Measurements from ENCODE around the gene POMZP3.
"Not testable (repeated sequence)": the region's sequence is repeated elsewhere in the genome, so short reads cannot be mapped to it uniquely, and the experiment has no call there.

DNA sequence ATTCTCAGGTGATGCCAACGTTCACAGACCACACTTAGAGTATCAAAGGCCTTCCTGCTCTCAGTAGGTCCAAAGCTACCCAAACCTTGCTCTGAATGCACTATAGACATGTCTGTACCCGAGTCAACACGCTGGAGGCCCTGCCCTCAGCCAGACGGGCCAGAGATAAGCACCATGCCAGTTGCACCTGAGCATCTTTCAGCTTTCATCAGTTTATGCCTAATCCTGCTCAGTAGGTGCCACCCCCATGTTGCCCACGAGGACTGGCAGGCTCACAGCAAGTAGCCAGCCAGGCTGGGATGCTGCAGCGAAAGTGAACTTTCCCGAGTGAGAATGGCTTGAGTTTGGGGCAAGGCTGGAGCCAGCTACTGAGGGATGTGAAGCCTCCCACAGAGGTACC, 18.6 kb downstream of the POMZP3 start:
- TF ChIP-seq, protein P1, sequence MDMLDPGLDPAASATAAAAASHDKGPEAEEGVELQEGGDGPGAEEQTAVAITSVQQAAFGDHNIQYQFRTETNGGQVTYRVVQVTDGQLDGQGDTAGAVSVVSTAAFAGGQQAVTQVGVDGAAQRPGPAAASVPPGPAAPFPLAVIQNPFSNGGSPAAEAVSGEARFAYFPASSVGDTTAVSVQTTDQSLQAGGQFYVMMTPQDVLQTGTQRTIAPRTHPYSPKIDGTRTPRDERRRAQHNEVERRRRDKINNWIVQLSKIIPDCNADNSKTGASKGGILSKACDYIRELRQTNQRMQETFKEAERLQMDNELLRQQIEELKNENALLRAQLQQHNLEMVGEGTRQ (IDR thresholded peaks at IDR 0.05) = not testable (repeated sequence)
- not testable (repeated sequence) for TF ChIP-seq MYC (IDR thresholded peaks at IDR 0.05; ENCODE audit: borderline replicate concordance, low read length); NR3C1 (IDR thresholded peaks at IDR 0.05); POLR2A (IDR thresholded peaks at IDR 0.05; ENCODE audit: low read length); MAZ (IDR thresholded peaks at IDR 0.05; ENCODE audit: borderline replicate concordance, low read depth, low read length); MAFK (IDR thresholded peaks at IDR 0.05; ENCODE audit: partially characterized antibody); JUNB (IDR thresholded peaks at IDR 0.05); CHD2 (IDR thresholded peaks at IDR 0.05; ENCODE audit: low read length, partially characterized antibody); RAD21 (conservative IDR thresholded peaks at IDR 0.05 in 1 of 2, IDR thresholded peaks at IDR 0.05 in 1 of 2); BHLHE40 (IDR thresholded peaks at IDR 0.05; ENCODE audit: low read depth, low read length)
- TF ChIP-seq, protein P2, sequence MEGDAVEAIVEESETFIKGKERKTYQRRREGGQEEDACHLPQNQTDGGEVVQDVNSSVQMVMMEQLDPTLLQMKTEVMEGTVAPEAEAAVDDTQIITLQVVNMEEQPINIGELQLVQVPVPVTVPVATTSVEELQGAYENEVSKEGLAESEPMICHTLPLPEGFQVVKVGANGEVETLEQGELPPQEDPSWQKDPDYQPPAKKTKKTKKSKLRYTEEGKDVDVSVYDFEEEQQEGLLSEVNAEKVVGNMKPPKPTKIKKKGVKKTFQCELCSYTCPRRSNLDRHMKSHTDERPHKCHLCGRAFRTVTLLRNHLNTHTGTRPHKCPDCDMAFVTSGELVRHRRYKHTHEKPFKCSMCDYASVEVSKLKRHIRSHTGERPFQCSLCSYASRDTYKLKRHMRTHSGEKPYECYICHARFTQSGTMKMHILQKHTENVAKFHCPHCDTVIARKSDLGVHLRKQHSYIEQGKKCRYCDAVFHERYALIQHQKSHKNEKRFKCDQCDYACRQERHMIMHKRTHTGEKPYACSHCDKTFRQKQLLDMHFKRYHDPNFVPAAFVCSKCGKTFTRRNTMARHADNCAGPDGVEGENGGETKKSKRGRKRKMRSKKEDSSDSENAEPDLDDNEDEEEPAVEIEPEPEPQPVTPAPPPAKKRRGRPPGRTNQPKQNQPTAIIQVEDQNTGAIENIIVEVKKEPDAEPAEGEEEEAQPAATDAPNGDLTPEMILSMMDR (IDR thresholded peaks at IDR 0.05) = not testable (repeated sequence)
- TF ChIP-seq, protein P3, sequence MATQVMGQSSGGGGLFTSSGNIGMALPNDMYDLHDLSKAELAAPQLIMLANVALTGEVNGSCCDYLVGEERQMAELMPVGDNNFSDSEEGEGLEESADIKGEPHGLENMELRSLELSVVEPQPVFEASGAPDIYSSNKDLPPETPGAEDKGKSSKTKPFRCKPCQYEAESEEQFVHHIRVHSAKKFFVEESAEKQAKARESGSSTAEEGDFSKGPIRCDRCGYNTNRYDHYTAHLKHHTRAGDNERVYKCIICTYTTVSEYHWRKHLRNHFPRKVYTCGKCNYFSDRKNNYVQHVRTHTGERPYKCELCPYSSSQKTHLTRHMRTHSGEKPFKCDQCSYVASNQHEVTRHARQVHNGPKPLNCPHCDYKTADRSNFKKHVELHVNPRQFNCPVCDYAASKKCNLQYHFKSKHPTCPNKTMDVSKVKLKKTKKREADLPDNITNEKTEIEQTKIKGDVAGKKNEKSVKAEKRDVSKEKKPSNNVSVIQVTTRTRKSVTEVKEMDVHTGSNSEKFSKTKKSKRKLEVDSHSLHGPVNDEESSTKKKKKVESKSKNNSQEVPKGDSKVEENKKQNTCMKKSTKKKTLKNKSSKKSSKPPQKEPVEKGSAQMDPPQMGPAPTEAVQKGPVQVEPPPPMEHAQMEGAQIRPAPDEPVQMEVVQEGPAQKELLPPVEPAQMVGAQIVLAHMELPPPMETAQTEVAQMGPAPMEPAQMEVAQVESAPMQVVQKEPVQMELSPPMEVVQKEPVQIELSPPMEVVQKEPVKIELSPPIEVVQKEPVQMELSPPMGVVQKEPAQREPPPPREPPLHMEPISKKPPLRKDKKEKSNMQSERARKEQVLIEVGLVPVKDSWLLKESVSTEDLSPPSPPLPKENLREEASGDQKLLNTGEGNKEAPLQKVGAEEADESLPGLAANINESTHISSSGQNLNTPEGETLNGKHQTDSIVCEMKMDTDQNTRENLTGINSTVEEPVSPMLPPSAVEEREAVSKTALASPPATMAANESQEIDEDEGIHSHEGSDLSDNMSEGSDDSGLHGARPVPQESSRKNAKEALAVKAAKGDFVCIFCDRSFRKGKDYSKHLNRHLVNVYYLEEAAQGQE (IDR thresholded peaks at IDR 0.05) = not testable (repeated sequence)
- TF ChIP-seq, protein P4, sequence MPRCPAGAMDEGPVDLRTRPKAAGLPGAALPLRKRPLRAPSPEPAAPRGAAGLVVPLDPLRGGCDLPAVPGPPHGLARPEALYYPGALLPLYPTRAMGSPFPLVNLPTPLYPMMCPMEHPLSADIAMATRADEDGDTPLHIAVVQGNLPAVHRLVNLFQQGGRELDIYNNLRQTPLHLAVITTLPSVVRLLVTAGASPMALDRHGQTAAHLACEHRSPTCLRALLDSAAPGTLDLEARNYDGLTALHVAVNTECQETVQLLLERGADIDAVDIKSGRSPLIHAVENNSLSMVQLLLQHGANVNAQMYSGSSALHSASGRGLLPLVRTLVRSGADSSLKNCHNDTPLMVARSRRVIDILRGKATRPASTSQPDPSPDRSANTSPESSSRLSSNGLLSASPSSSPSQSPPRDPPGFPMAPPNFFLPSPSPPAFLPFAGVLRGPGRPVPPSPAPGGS (IDR thresholded peaks at IDR 0.05) = not testable (repeated sequence)
- TF ChIP-seq, protein P5, sequence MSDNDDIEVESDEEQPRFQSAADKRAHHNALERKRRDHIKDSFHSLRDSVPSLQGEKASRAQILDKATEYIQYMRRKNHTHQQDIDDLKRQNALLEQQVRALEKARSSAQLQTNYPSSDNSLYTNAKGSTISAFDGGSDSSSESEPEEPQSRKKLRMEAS (IDR thresholded peaks at IDR 0.05) = not testable (repeated sequence)
